LNCAP (cell line): Measurements from ENCODE around the gene MARS1.

ENCODE experiments used
- CTCF ChIP-seq: fragments of 450-650 bp; IDR thresholded peaks from 2 replicates; pipeline ENCODE4 v1.5.1; 2017; ENCODE audit warnings: mild to moderate bottlenecking

Gene MARS1

DNA sequence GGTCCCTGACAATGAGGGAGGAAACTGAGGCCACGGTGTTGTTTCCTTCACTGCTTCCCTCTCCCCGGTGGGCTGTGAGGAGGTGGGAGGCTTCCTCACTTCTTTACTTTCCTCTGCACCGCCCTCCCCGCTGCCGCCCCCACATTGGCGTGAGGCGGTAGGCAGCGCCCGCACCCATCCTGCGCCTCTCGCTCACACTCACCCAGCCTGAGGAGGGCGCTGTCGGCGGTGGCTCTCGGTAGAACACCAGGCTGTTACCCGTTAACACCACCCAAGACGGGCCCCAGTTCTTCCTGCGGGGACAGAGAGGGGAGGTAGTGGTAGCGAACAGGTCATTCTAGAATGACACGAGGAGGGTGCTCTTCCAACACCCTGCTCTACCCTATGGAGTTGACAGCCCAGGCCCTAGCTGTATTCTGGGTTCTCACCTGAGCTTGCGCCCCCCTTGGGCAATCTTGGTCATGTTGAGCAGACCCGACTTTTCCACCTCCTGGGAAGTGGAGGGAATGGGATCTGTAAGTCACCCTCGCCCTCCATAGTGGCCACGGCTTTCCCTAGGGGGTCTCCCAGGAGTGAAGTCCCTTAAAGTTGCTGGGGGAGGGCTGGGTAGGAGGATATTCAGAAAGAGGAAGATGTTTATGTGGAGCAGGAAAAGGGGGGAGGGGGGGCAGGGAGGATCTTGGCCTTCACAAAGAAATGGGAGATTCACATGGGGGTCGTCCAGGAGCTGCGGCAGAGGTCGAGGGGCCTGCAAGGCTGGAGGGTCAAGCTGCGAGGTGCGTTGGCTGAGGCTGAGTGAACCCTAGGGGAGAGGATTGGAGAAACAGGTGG is 11.5 kb upstream of the MARS1 start:
- TF ChIP-seq CTCF = no peak

DNA sequence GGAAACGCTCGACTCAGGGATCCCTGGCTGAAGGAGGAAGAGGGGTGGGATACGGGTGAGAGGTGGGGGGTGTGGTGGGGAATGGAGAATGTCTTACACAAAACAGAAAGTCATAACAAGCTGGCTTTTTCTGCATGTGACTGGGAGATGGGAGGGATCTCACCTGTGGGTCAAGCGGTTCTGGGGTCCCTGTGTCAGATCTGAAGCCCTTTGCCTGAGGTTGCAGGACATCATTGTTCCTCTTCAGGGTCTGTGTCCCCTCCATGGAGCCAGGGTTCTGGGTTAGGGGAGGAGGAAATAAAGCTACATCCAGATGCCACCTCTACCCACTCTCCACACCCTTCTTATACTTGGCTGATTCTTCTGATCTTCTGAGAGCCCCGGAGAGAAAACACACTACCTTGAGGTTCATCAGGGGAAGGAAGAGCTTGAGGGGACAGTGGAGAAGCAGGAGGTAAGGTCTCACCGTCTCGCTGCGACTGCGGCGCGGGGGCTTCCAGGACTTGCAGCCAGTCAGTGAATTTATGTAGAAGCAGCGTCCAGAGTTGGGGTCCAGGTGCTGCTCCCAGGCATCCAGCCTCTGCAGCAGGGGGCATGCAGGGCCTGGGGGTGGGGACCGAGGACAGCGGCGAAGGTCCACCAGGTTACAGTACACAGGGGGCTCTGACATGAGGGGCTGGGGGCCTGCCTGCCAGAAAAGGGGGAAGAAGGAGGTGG is 10.7 kb upstream of the MARS1 start:
- no peak for TF ChIP-seq CTCF

DNA sequence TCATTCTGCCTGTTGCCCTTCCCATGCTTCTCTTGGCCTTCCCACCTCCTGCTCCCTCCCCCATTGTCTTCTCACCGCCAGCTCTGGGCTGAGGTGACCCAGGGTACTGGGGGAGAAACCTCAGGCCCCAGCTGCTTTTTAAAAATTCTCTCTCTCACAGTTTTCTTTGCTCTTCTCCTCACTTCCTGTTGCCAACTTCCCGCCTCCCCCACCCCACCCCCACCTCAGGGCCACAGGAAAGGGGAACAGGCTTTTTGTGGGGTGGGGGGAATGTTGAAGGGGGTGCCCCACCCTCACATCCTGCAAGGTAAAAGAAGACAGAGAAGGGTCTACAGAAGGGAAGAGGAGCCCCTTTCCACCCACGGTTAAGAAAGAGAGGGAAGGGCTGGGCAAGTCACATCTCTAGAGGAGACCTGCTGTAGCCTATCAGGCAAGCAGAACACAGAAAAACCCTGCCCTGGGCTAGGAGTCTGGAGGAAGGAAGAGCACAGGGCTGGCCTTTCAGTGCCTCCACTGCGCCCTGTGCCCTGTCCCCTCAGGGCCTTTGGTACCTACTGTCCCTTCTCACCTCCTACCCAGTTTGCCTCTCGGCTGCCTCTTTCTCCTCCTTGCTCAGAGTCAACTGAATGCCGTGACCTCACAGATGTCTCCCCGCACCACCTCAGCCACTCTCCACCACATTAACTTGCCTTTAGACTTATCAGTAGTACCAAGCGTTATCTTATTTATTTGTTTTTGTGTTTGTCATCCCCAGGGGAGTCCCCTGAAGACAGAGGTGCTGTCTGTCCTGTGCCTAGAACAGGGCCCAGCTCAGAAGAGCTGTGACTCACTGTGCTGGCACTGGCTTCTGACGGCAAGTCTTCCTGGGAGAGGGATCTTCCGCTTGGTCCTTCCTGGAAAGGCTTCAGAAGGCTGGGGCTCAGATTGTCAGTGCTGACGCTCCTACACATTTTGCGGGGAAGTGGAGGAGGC is 9.9 kb upstream of the MARS1 start:
- no peak for TF ChIP-seq CTCF

DNA sequence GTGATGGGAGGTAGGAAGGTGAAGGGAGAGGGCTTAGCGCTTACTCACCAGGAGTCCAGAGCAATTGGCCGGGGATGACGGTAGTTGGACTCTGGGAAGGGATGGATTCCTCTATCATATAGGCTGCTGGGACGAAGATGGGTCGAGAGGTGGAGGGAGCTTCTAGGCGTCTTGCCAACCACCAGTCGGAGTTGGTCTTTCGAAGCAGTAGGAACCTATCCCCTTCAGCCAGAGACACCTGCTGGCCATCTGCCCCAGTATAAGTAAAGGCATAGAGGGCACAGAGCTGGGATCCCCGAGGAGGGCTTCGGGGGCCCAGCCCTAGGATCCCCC is 8.9 kb upstream of the MARS1 start:
- TF ChIP-seq CTCF = no peak

DNA sequence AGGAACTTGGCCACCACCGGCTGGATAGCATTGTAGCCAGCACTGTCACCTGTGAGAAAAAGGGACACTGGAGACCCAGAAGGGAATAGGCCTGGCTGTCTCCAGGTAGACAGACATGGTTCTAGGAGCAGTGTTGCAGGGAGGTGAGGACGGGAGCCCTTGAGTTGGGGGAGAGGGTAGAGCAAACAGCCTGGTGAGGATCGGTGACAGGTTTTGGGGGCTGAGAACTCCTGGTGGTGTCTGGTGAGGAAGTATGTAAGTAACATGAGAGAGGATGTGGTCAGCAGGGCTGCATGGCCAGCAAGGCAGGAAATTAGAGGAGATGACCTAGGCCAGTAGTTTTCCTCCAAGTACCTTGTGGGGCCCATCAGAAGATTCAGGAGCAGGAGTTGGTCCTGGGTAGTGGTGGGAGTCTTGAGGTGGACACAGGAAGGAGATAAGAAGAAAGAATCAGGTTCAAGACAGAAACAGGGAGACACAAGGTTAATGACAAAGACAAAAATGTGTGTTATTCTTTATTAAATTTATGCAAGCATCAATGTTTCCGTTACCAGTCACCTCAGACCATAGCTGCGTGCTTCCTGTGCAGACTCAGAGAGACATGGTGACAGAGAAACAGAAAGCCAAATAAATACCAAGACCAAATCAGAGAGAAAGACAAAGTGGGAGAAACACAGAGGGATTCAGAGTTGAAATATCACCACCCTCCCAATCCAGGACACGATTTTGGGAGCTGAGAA is 8.3 kb upstream of the MARS1 start, which contains the start of gene ARHGAP9:
TSS of gene ARHGAP9 (minus strand) at position 491 of the 740 bp plus-strand sequence. CDS start at position 31, 460 bp downstream.
- TF ChIP-seq CTCF = no peak

- TF ChIP-seq CTCF = no peak
These were observed 6.2 kb upstream of the MARS1 start for GRCh38 chr12:57481671-57482070.

DNA sequence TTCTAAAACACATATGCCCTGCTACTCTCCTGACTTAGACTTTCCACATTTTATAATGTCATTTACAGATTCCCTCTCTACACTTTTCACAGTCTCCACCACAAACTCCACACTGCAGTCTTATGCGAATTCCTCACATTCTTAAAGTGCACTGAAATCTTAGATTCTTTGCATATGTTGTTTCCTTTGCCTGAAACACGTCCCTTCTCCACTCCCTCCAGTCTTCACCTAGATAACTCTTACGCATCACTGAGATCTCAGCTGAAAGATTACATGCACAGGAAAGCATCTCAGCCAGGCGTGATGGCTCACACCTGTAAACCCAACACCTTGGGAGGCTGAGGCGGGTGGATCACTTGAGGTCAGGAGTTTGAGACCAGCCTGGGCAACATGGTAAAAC is 4.4 kb upstream of the MARS1 start:
- TF ChIP-seq CTCF = no peak
